H9 (cell line): ENCODE data around the gene CHCHD1. TPM values are rescaled to one million over a fixed set of nuclear protein-coding genes. Genes with fewer than 3 reads are reported as not detected.

Experiments
- DNase-seq: peaks from one replicate; pipeline ENCODE4 v3.0.0-alpha.2; 2017
- H2AFZ ChIP-seq: one replicate; pipeline ENCODE4 v1.6.1; 2013; ENCODE audit warnings: mild to moderate bottlenecking, low read length, control low read depth, moderate library complexity
- H2AK5ac ChIP-seq: 2 replicates; pipeline ENCODE4 v1.6.1; 2013; ENCODE audit warnings: low read length, control low read depth, mixed read lengths; ENCODE audit not compliant: insufficient read length
- H2BK120ac ChIP-seq: one replicate; pipeline ENCODE4 v1.6.1; 2013; ENCODE audit warnings: low read depth, mild to moderate bottlenecking, low read length, control low read depth, inconsistent platforms; ENCODE audit not compliant: poor library complexity, severe bottlenecking
- H2BK12ac ChIP-seq: 2 replicates; pipeline ENCODE4 v1.6.1; 2013; ENCODE audit warnings: low read length, control low read depth, mixed read lengths, low read depth; ENCODE audit not compliant: insufficient read length
- H2BK15ac ChIP-seq: 2 replicates; pipeline ENCODE4 v1.6.1; 2013; ENCODE audit warnings: low read depth, low read length, control low read depth
- H2BK20ac ChIP-seq: one replicate; pipeline ENCODE4 v1.6.1; 2013; ENCODE audit warnings: low read depth, mild to moderate bottlenecking, low read length, control low read depth, inconsistent platforms; ENCODE audit not compliant: poor library complexity, severe bottlenecking
- H2BK5ac ChIP-seq: 2 replicates; pipeline ENCODE4 v1.6.1; 2013; ENCODE audit warnings: low read length, control low read depth, mixed read lengths; ENCODE audit not compliant: insufficient read length
- H3K14ac ChIP-seq: 2 replicates; pipeline ENCODE4 v1.6.1; 2013; ENCODE audit warnings: low read length, control low read depth; ENCODE audit not compliant: insufficient read depth
- H3K18ac ChIP-seq: 2 replicates; pipeline ENCODE4 v1.6.1; 2013; ENCODE audit warnings: low read depth, mild to moderate bottlenecking, mixed read lengths, low read length, control low read depth; ENCODE audit not compliant: insufficient read length
- H3K23ac ChIP-seq: 2 replicates; pipeline ENCODE4 v1.6.1; 2013; ENCODE audit warnings: low read length, control low read depth, mixed read lengths, low read depth; ENCODE audit not compliant: insufficient read length
- H3K23me2 ChIP-seq: 2 replicates; pipeline ENCODE4 v1.6.1; 2013; ENCODE audit warnings: low read depth, mild to moderate bottlenecking, mixed read lengths, low read length, control low read depth; ENCODE audit not compliant: insufficient read length, poor library complexity, severe bottlenecking
- H3K27ac ChIP-seq: 2 replicates; pipeline ENCODE4 v1.5.1; 2013; ENCODE audit warnings: low read length, control low read depth, mixed read lengths, low read depth; ENCODE audit not compliant: insufficient read length
- H3K27me3 ChIP-seq: 2 replicates; pipeline ENCODE4 v1.6.1; 2013; ENCODE audit warnings: low read length, control low read depth, inconsistent platforms; ENCODE audit not compliant: insufficient read depth
- H3K4ac ChIP-seq: 2 replicates; pipeline ENCODE4 v1.6.1; 2013; ENCODE audit warnings: low read depth, mild to moderate bottlenecking, control low read depth, inconsistent platforms, low read length, moderate library complexity
- H3K4me1 ChIP-seq: 2 replicates; pipeline ENCODE4 v1.6.1; 2013; ENCODE audit warnings: low read length, control low read depth, inconsistent platforms; ENCODE audit not compliant: insufficient read depth
- H3K4me2 ChIP-seq: 2 replicates; pipeline ENCODE4 v1.6.1; 2013; ENCODE audit warnings: low read length, control low read depth, mixed read lengths; ENCODE audit not compliant: insufficient read length, insufficient read depth
- H3K56ac ChIP-seq: 2 replicates; pipeline ENCODE4 v1.6.1; 2013; ENCODE audit warnings: low read depth, mild to moderate bottlenecking, mixed read lengths, low read length, control low read depth; ENCODE audit not compliant: insufficient read length
- H3K79me1 ChIP-seq: 2 replicates; pipeline ENCODE4 v1.6.1; 2013; ENCODE audit warnings: low read depth, mild to moderate bottlenecking, moderate library complexity, low read length, control low read depth, inconsistent platforms; ENCODE audit not compliant: insufficient read depth, poor library complexity, severe bottlenecking
- H3K79me2 ChIP-seq: 2 replicates; pipeline ENCODE4 v1.6.1; 2013; ENCODE audit warnings: low read length, control low read depth, inconsistent platforms; ENCODE audit not compliant: insufficient read depth
- H3K9ac ChIP-seq: 2 replicates; pipeline ENCODE4 v1.6.1; 2013; ENCODE audit warnings: low read length, control low read depth, mixed read lengths; ENCODE audit not compliant: insufficient read length; ENCODE audit errors: extremely low read depth
- H3K9me3 ChIP-seq: one replicate; pipeline ENCODE4 v1.6.1; 2013; ENCODE audit warnings: low read depth, low read length, inconsistent platforms; ENCODE audit not compliant: control insufficient read depth
- H3T11ph ChIP-seq: one replicate; pipeline ENCODE4 v1.6.1; 2013; ENCODE audit warnings: mild to moderate bottlenecking, low read length, control low read depth, inconsistent platforms
- H4K20me1 ChIP-seq: one replicate; pipeline ENCODE4 v1.6.1; 2013; ENCODE audit not compliant: control insufficient read depth, insufficient read length, insufficient read depth
- H4K5ac ChIP-seq: 2 replicates; pipeline ENCODE4 v1.6.1; 2013; ENCODE audit warnings: low read depth, mild to moderate bottlenecking, mixed read lengths, low read length, control low read depth; ENCODE audit not compliant: insufficient read length
- H4K8ac ChIP-seq: replicated peaks from 2 replicates; pipeline ENCODE4 v1.6.1; 2013; ENCODE audit warnings: low read length, control low read depth, mixed read lengths, low read depth; ENCODE audit not compliant: insufficient read length
- H4K91ac ChIP-seq: 2 replicates; pipeline ENCODE4 v1.6.1; 2013; ENCODE audit warnings: low read depth, mild to moderate bottlenecking, moderate library complexity, mixed read lengths, low read length, control low read depth; ENCODE audit not compliant: insufficient read length
- H3K27ac Mint-ChIP-seq, 3 experiments: 2 replicates in 2 of 3; 3 replicates in 1 of 3; pipeline ENCODE4 v1.8.0; 2020 to 2021; ENCODE audit warnings: mixed read lengths in 3 of 3, mild to moderate bottlenecking in 1 of 3, moderate library complexity in 1 of 3
- H3K27me3 Mint-ChIP-seq: 2 replicates; pipeline ENCODE4 v1.8.0; 2021; ENCODE audit warnings: low read depth, mild to moderate bottlenecking, moderate library complexity, mixed read lengths
- H3K36me3 Mint-ChIP-seq, 3 experiments: 2 replicates in 2 of 3; 3 replicates in 1 of 3; pipeline ENCODE4 v1.8.0; 2020 to 2021; ENCODE audit warnings: low read depth in 3 of 3, mixed read lengths in 3 of 3; ENCODE audit not compliant: insufficient read depth in 1 of 3
- H3K4me1 Mint-ChIP-seq, 2 experiments: 2 replicates each; pipeline ENCODE4 v1.8.0; 2020; ENCODE audit warnings: mixed read lengths in 2 of 2
- H3K4me3 Mint-ChIP-seq, 2 experiments: 2 replicates in 1 of 2; 3 replicates in 1 of 2; pipeline ENCODE4 v1.8.0; 2020 to 2021; ENCODE audit warnings: mild to moderate bottlenecking in 2 of 2, mixed read lengths in 2 of 2, moderate library complexity in 1 of 2
- H3K9me3 Mint-ChIP-seq, 2 experiments: 2 replicates in 1 of 2; 3 replicates in 1 of 2; pipeline ENCODE4 v1.8.0; 2020; ENCODE audit warnings: mild to moderate bottlenecking in 2 of 2, mixed read lengths in 2 of 2, moderate library complexity in 1 of 2
- CTCF ChIP-seq: fragments of 200-600 bp; sonication (generic); conservative IDR thresholded peaks from 3 replicates; pipeline ENCODE4 v1.8.0; 2021; ENCODE audit warnings: antibody characterized with exemption, mild to moderate bottlenecking
- WGBS: extraction: QIAGEN DNeasy Blood & Tissue Kit; methylation state at CpG from one replicate; pipeline ENCODE4 v1.1.7; 2013; ENCODE audit warnings: missing lambda C conversion rate, low lambda C conversion rate, mixed read lengths; ENCODE audit not compliant: insufficient read length; ENCODE audit errors: extremely low coverage; 5-methylcytosine and 5-hydroxymethylcytosine counted together
- total RNA-seq: library from RNA; stranded (reverse); gene quantifications from 2 replicates; pipeline ENCODE4 v1.2.1, GENCODE V29; 2021

Gene CHCHD1
- total RNA-seq, 1 experiment from 2014 or later: 45.9 TPM

GRCh38 chr10:73802276-73802991 is 20.6 kb downstream of the CHCHD1 start:
- Mint-ChIP-seq H3K4me3 (no peak overlapping the region; a peak in 1 of 5 replicates), H3K36me3 (peaks cover 16 to 74% (median 56%) of the 10 kb centered on the region in 3 experiments; a peak in 6 of 7 replicates), H3K9me3 (no peaks in the 10 kb centered on the region), H3K4me1 (no peaks in the 10 kb centered on the region), H3K27ac (no peak overlapping the region), H3K27me3 (no peaks in the 10 kb centered on the region)
- no peak overlapping the region for H2AFZ ChIP-seq
- H4K20me1 ChIP-seq: no peaks in the 10 kb centered on the region
- no peaks in the 10 kb centered on the region for H3K4me1 ChIP-seq
- H2BK5ac ChIP-seq: no peak overlapping the region
- H3T11ph ChIP-seq: no peak overlapping the region
- H4K8ac ChIP-seq: no peak overlapping the region
- no peak overlapping the region for H2BK12ac ChIP-seq
- no peak overlapping the region for H4K91ac ChIP-seq
- no peaks in the 10 kb centered on the region for H3K79me1 ChIP-seq
- no peak overlapping the region for H2AK5ac ChIP-seq
- no peak overlapping the region for H3K9ac ChIP-seq
- no peak overlapping the region for H3K4ac ChIP-seq
- H2BK20ac ChIP-seq: no peak overlapping the region
- H3K23me2 ChIP-seq: no peaks in the 10 kb centered on the region
- no peak overlapping the region for H3K27ac ChIP-seq
- no peak overlapping the region for H3K23ac ChIP-seq
- no peak overlapping the region for H4K5ac ChIP-seq
- no peak overlapping the region for H3K4me2 ChIP-seq
- no peak for DNase-seq
- H3K56ac ChIP-seq: no peak overlapping the region
- no peak overlapping the region for H2BK120ac ChIP-seq
- H2BK15ac ChIP-seq: no peak overlapping the region
- H3K18ac ChIP-seq: no peak overlapping the region
- no CpG with 5 or more reads among the region's 11 CpGs for WGBS
- no peaks in the 10 kb centered on the region for H3K27me3 ChIP-seq
- H3K14ac ChIP-seq: no peak overlapping the region
- TF ChIP-seq CTCF: no peak
- H3K79me2 ChIP-seq: no peaks in the 10 kb centered on the region
- no peaks in the 10 kb centered on the region for H3K9me3 ChIP-seq
